D721Med (cell line): Measurements from ENCODE around the gene ZMAT3.
"Not testable (repeated sequence)": the region's sequence is repeated elsewhere in the genome, so short reads cannot be mapped to it uniquely, and the experiment has no call there.

Source experiments
- DNase-seq: peaks from one replicate; pipeline ENCODE4 v3.0.0; 2011; ENCODE audit warnings: low spot score; ENCODE audit not compliant: insufficient read length
- FAIRE-seq: peaks from 2 replicates; lab custom pipeline; 2011; peaks lifted over from hg19 to GRCh38; lab: Jason Lieb, UNC
- TF ChIP-seq, protein P1 (sequence below): IDR thresholded peaks from 2 replicates; pipeline ENCODE4 v1.5.1; 2012; ENCODE audit warnings: mild to moderate bottlenecking, control low read depth; ENCODE audit not compliant: insufficient read depth; ENCODE audit errors: missing control alignments

ZMAT3 gene

DNA sequence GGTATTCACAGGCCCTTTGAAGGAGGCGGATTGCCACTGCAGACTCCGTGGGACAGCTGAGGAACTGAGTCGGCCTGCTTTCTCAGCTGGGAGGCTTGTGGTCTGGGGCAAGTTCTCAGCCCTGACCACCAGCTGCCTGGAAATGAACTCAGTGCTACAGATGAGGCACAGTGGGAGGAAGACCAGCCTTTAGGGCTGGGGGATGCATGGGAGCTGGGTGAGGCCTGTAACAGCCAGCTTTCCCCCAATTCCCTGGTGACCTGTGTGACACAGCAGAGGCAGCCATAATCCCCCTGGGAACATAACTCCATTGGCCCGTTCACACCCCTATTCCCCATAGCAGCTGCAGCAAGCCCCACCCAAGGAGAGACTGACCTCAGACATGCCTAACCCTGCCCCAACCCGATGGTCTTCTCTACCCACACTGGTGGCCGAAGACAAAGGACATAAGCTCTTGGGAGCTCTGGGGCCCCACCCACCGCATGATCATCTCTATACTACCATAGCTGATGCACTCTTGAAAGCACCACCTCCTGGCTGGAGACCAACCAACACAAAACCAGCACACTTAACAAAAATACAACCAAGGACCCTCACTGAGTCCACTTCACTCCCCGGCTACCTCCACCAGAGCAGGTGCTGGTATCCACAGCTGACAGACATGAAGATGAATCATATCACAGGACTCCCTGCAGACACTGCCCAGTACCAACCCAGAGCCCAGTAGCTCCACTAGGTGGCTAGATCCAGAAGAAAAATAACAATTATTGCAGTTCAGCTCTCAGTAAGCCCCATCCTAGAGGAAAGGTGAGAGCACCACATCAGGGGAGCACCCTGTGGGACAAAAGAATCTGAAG is 24.9 kb downstream of the ZMAT3 start:
- no peak for FAIRE-seq
- DNase-seq = no peak

DNA sequence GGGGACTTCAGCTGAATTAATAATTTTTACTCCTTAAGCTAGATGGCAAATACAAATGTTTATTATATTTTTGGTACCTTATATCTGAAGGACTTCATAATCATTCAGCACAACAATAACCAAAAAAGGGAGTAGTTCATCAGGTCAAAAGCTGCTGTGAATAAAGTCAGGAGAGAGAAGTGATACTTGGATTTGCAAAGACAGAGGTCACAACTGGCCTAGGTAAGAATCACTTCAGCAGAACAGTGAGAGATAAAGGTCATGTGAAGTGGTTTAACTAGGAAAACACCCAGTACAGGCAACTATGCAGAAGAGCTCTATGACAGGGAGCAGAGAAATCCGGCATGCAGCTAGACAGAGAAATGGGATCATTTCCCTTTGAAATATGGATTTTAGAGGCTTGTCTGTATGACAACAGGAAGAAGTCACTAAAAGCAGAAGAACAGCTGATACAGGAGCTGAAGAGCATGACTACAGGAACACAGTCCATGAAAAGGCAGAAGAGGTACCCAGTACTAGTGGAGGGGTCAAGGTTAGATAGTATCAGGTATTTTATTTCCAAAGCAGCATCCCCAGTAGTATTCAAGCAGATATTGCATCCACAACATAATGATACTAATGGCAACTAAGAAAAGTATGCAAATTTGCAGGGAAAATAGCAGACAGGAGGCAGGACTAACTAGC is 25.7 kb downstream of the ZMAT3 start:
- DNase-seq = no peak
- TF ChIP-seq, protein P1, sequence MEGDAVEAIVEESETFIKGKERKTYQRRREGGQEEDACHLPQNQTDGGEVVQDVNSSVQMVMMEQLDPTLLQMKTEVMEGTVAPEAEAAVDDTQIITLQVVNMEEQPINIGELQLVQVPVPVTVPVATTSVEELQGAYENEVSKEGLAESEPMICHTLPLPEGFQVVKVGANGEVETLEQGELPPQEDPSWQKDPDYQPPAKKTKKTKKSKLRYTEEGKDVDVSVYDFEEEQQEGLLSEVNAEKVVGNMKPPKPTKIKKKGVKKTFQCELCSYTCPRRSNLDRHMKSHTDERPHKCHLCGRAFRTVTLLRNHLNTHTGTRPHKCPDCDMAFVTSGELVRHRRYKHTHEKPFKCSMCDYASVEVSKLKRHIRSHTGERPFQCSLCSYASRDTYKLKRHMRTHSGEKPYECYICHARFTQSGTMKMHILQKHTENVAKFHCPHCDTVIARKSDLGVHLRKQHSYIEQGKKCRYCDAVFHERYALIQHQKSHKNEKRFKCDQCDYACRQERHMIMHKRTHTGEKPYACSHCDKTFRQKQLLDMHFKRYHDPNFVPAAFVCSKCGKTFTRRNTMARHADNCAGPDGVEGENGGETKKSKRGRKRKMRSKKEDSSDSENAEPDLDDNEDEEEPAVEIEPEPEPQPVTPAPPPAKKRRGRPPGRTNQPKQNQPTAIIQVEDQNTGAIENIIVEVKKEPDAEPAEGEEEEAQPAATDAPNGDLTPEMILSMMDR = no peak
- no peak for FAIRE-seq

More for the DNA sequence above, 24.9 kb downstream of the ZMAT3 start:
- TF ChIP-seq, protein P1 = no peak

DNA sequence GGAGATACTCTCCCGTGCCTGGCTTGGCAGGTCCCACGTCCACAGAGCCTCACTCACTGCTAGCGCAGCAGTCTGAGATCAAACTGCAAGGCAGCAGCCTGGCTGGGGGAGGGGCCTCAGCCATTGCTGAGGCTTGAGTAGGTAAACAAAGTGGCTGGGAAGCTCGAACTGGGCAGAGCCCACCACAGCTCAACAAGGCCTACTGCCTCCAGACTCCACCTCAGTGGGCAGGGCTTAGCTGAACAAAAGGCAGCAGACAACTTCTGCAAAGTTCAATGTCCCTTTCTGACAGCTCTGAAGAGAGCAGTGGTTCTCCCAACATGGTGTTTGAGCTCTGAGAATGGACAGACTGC is 32.7 kb downstream of the ZMAT3 start:
- not testable (repeated sequence) for DNase-seq, FAIRE-seq

DNA sequence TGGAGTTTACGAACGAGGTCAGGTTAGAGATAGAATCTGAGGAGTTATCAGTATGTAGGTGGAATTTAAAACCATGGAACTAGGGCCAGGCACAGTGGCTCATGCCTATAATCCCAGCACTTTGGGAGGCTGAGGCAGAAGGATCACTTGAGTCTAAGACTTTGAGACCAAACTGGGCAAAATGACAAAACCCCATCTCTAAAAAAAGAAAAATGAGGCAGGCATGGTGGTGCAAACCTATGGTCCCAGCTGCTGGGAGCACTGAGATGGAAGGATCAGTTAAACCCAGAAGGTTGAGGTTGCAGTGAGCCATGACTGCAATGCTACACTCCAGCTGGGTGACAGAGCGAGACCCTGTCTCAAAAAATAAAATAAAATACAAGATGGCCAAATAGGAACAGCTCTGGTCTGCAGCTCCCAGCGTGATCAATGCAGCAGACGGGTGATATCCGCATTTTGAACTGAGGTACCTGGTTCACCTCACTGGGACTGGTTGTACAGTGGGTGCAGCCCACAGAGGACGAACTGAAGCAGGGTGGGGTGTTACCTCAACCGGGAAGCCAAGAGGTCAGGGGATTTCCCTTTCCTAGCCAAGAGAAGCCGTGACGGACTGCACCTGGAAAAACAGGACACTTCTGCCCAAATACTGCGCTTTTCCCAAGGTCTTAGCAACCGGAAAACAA is 33.3 kb downstream of the ZMAT3 start:
- DNase-seq (no peak), FAIRE-seq (no peak)
- TF ChIP-seq, protein P1 = no peak

DNA sequence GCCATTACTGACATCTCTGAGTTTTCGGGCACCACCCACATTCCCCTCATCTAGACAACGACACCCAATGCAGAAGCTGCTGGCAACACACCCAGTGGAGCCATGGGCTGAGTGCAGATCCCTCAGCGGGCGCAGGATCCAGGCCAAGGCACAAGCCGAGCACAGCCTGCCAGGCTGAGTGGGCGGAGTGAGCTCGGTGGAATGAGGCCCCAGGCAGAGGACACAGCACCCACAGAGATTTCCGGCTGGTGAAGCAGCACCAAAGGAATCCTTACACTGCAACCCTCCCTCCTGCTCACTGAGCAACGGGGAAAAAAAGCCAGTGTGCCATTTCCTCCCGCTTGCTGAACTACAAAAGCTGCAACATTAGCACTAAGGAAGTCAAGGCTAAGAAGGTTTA is 34.3 kb downstream of the ZMAT3 start:
- DNase-seq = no peak
- TF ChIP-seq, protein P1 = no peak
- no peak for FAIRE-seq

DNA sequence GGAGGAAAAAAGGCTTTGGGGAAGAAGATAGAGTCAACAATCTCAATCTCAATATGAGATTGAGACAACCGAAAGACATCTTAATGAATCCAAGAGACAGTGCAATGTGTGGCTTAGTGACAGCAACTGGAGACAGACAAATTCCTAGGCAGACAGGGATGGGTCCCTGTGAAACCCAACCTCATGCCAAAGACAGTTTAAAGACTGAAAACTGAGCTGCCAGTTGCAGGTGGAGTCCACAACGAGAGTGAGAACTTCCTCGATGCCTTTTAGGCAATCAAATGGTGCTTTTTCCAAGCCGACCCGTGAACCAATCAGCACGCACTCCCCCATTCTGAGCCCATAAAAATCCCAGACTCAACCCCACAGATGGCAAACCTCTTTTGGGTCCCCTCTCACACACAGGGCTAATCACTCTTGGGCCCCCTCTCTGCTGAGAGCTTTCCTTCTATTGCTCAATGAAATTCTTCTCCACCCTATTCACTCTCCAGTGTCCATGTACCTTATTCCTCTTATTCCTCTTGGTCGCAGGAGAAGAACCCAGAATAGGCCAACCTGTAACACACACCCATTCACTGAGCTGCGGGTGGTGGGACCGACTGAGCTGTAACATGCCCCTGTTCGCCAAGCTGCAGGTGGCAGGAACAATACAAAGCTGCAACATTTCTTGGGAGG is 34.8 kb downstream of the ZMAT3 start:
- DNase-seq (no peak), FAIRE-seq (no peak)
- TF ChIP-seq, protein P1 = no peak

DNA sequence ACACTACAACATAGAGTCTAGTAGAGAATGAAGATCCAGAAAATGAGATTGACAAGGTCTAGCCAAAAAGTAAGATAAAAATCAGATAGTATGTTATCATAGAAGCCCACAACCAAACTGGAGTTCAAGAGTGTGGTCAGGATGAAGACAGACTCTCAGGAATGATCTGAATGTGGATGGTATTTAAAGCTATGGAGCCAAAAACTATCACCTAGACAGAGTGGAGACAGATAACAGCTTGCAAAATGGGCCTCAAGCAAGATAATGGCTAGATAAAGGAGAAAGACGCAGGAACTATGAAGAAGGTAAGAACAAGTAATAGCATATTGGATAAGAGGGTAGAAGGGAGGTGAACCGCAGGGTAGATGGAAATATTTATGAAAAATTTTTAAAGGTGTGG is 35.4 kb downstream of the ZMAT3 start:
- FAIRE-seq (no peak), DNase-seq (no peak)
- TF ChIP-seq, protein P1 = no peak
